ENCODE results near the gene C1S. TPM values are rescaled to one million over a fixed set of nuclear protein-coding genes. Genes with fewer than 3 reads are reported as not detected.
"Not testable (repeated sequence)": the region's sequence is repeated elsewhere in the genome, so short reads cannot be mapped to it uniquely, and the experiment has no call there.

C1S gene
- 114 and 120 TPM in 2 replicates for total RNA-seq
- polyA plus RNA-seq = 130 and 143 TPM in 2 replicates

GRCh38 chr12:7060353-7060954 lies at the start of gene C1S:
Gene C1S, plus strand, starts transcription at chr12:7060718. Its CDS starts 1,195 bp downstream, at chr12:7061913.
- Histone ChIP-seq H4K20me1 (ENCODE audit: insufficient read depth, poor library complexity, severe bottlenecking) (no peaks in the 10 kb centered on the region), H3K4me1 (ENCODE audit: insufficient read depth) (peaks cover 7% of the 10 kb centered on the region), H2AFZ (no peak within 1 kb of the TSS), H3K27me3 (no peaks in the 10 kb centered on the region), H3K9me3 (ENCODE audit: low read depth) (no peaks in the 10 kb centered on the region), H3K27ac (peak within 1 kb of the TSS; percentile 69), H3K4me3 (no peak within 1 kb of the TSS), H3K36me3 (replicated peaks; ENCODE audit: insufficient read depth, low read depth) (no peaks in the 10 kb centered on the region), H3K4me2 (peak within 1 kb of the TSS; percentile 69), H3K9me2 (replicated peaks; ENCODE audit: insufficient read depth) (no peaks in the 10 kb centered on the region), H3K79me2 (no peaks in the 10 kb centered on the region)
- WGBS (ENCODE audit: low lambda C conversion rate, missing lambda C conversion rate) = 32% methylated on average over 10 of the region's 10 CpGs
- DNase-seq (ENCODE audit: low spot score) = peak; percentile 87
- no peak for TF ChIP-seq EZH2 (IDR thresholded peaks at IDR 0.05; ENCODE audit: borderline replicate concordance)
- peak; percentile 72 for TF ChIP-seq CTCF (IDR thresholded peaks at IDR 0.05; ENCODE audit: poor library complexity)

- not testable (repeated sequence) for H3K36me3 ChIP-seq (replicated peaks; ENCODE audit: insufficient read depth, low read depth); H2AFZ ChIP-seq; H3K4me1 ChIP-seq (ENCODE audit: insufficient read depth); DNase-seq (ENCODE audit: low spot score); H4K20me1 ChIP-seq (ENCODE audit: insufficient read depth, poor library complexity, severe bottlenecking); H3K27me3 ChIP-seq; H3K4me3 ChIP-seq; H3K4me2 ChIP-seq; H3K9me3 ChIP-seq (ENCODE audit: low read depth); H3K9me2 ChIP-seq (replicated peaks; ENCODE audit: insufficient read depth); H3K27ac ChIP-seq
- 88% methylated on average over 4 of the region's 4 CpGs for WGBS (ENCODE audit: low lambda C conversion rate, missing lambda C conversion rate)
- peaks cover 81% of the 10 kb centered on the region for H3K79me2 ChIP-seq
Measured at GRCh38 chr12:7011398-7011797, 49.1 kb upstream of the C1S start.

- Histone ChIP-seq H4K20me1 (ENCODE audit: insufficient read depth, poor library complexity, severe bottlenecking) (peaks cover 5% of the 10 kb centered on the region), H3K4me1 (ENCODE audit: insufficient read depth) (peaks cover 8% of the 10 kb centered on the region), H3K9me2 (replicated peaks; ENCODE audit: insufficient read depth) (no peaks in the 10 kb centered on the region), H3K9me3 (ENCODE audit: low read depth) (no peaks in the 10 kb centered on the region), H3K27ac (peak overlapping the region; percentile 55), H2AFZ (no peak overlapping the region), H3K79me2 (peaks cover 82% of the 10 kb centered on the region), H3K27me3 (no peaks in the 10 kb centered on the region), H3K4me3 (no peak overlapping the region), H3K4me2 (peak overlapping the region; percentile 20), H3K36me3 (replicated peaks; ENCODE audit: insufficient read depth, low read depth) (no peaks in the 10 kb centered on the region)
- no peak for TF ChIP-seq EZH2 (IDR thresholded peaks at IDR 0.05; ENCODE audit: borderline replicate concordance)
- no peak for TF ChIP-seq CTCF (IDR thresholded peaks at IDR 0.05; ENCODE audit: poor library complexity)
- no peak for TF ChIP-seq EZH2phosphoT487 (IDR thresholded peaks at IDR 0.05; ENCODE audit: low read depth, severe bottlenecking, unreplicated experiment)
- WGBS (ENCODE audit: low lambda C conversion rate, missing lambda C conversion rate) = 59% methylated on average over 4 of the region's 4 CpGs
- no peak for DNase-seq (ENCODE audit: low spot score)
Measured at GRCh38 chr12:7012024-7012607, 48.4 kb upstream of the C1S start.

GRCh38 chr12:7013101-7013500 lies 47.4 kb upstream of the C1S start:
- H3K79me2 ChIP-seq = peaks cover 78% of the 10 kb centered on the region
- no peaks in the 10 kb centered on the region for H3K9me2 ChIP-seq (replicated peaks; ENCODE audit: insufficient read depth)
- H3K27ac ChIP-seq = peak overlapping the region; percentile 55
- H3K9me3 ChIP-seq (ENCODE audit: low read depth) = no peaks in the 10 kb centered on the region
- DNase-seq (ENCODE audit: low spot score) = no peak
- 91% methylated on average over 3 of the region's 3 CpGs for WGBS (ENCODE audit: low lambda C conversion rate, missing lambda C conversion rate)
- H3K4me1 ChIP-seq (ENCODE audit: insufficient read depth) = peaks cover 12% of the 10 kb centered on the region
- H4K20me1 ChIP-seq (ENCODE audit: insufficient read depth, poor library complexity, severe bottlenecking) = peaks cover 5% of the 10 kb centered on the region
- H2AFZ ChIP-seq = no peak overlapping the region
- TF ChIP-seq EZH2 (IDR thresholded peaks at IDR 0.05; ENCODE audit: borderline replicate concordance) (no peak), CTCF (IDR thresholded peaks at IDR 0.05; ENCODE audit: poor library complexity) (no peak), EZH2phosphoT487 (IDR thresholded peaks at IDR 0.05; ENCODE audit: low read depth, severe bottlenecking, unreplicated experiment) (no peak)
- no peak overlapping the region for H3K4me3 ChIP-seq
- no peaks in the 10 kb centered on the region for H3K36me3 ChIP-seq (replicated peaks; ENCODE audit: insufficient read depth, low read depth)
- H3K4me2 ChIP-seq = no peak overlapping the region
- no peaks in the 10 kb centered on the region for H3K27me3 ChIP-seq
